DMS 273 treated with DMSO at 0.1 percent for 48 hours (cell line): ENCODE data around the gene ITGA6.

ENCODE experiments used
- DNase-seq: peaks from one replicate; lab custom pipeline; 2025; lab: John Stamatoyannopoulos, UW

ITGA6 gene

GRCh38 chr2:172440795-172441194, 13.4 kb downstream of the ITGA6 start:
- no peak for DNase-seq

GRCh38 chr2:172442072-172442895, 14.9 kb downstream of the ITGA6 start:
- DNase-seq = no peak

- DNase-seq = no peak
Measured at GRCh38 chr2:172445851-172446250, 18.5 kb downstream of the ITGA6 start.

GRCh38 chr2:172446474-172447063, 19.2 kb downstream of the ITGA6 start:
- DNase-seq = no peak

GRCh38 chr2:172447811-172448493, 20.6 kb downstream of the ITGA6 start:
- no peak for DNase-seq

GRCh38 chr2:172448544-172449267, 21.3 kb downstream of the ITGA6 start:
- DNase-seq = no peak

GRCh38 chr2:172449911-172450550, 22.6 kb downstream of the ITGA6 start:
- DNase-seq = no peak

GRCh38 chr2:172451923-172452322, 24.5 kb downstream of the ITGA6 start:
- no peak for DNase-seq

- DNase-seq = no peak
Measured at GRCh38 chr2:172452845-172453244, 25.5 kb downstream of the ITGA6 start.

- DNase-seq = no peak
Measured at GRCh38 chr2:172454404-172455120, 27.2 kb downstream of the ITGA6 start.

GRCh38 chr2:172455121-172455515, 27.7 kb downstream of the ITGA6 start:
- DNase-seq = no peak

GRCh38 chr2:172456002-172456401, 28.6 kb downstream of the ITGA6 start:
- no peak for DNase-seq

GRCh38 chr2:172457536-172457935, 30.1 kb downstream of the ITGA6 start:
- no peak for DNase-seq

GRCh38 chr2:172458561-172459124, 31.3 kb downstream of the ITGA6 start:
- no peak for DNase-seq

- DNase-seq = no peak
Measured at GRCh38 chr2:172460780-172461201, 33.4 kb downstream of the ITGA6 start.

- DNase-seq = no peak
Measured at GRCh38 chr2:172461591-172462372, 34.4 kb downstream of the ITGA6 start.

- DNase-seq = no peak
Measured at GRCh38 chr2:172462373-172462848, 35.0 kb downstream of the ITGA6 start.

GRCh38 chr2:172462849-172463381, 35.5 kb downstream of the ITGA6 start:
- no peak for DNase-seq

GRCh38 chr2:172464400-172465129, 37.2 kb downstream of the ITGA6 start:
- no peak for DNase-seq
